GM18505 (cell line): ENCODE results near the gene RYK.

Experiments used
- ATAC-seq: cut with Tn5 transposase; IDR thresholded peaks from one replicate; pipeline ENCODE4 v1.9.1; 2021; ENCODE audit not compliant: unreplicated experiment
- POLR2A ChIP-seq: IDR thresholded peaks from 4 replicates; pipeline ENCODE4 v1.6.1; 2011; ENCODE audit warnings: borderline replicate concordance; ENCODE audit not compliant: insufficient read depth, insufficient read length; ENCODE audit errors: extremely low read depth

RYK gene

GRCh38 chr3:134250717-134251220, at the start of gene RYK:
TSS of gene RYK (minus strand) at chr3:134250859. CDS start at chr3:134250654, 205 bp downstream.
- peak; percentile 69 for TF ChIP-seq POLR2A
- peak; percentile 75 for ATAC-seq

DNA sequence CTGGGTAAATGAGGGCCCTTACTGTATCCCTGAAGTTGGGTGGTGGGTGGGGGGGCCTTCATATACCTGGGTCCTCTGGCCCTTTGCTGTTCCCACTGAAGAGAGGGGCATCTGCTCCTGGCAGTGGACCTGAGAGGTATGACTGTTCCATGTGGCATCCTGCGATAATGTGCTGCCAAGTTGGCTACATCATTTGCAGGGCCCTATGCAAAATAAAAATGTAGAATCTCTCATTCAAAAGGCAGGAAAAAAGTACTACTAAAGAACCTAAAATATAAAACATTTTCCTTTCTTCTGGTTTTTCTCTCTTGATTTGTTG, 49.2 kb upstream of the RYK start:
- no peak for ATAC-seq
- no peak for TF ChIP-seq POLR2A

DNA sequence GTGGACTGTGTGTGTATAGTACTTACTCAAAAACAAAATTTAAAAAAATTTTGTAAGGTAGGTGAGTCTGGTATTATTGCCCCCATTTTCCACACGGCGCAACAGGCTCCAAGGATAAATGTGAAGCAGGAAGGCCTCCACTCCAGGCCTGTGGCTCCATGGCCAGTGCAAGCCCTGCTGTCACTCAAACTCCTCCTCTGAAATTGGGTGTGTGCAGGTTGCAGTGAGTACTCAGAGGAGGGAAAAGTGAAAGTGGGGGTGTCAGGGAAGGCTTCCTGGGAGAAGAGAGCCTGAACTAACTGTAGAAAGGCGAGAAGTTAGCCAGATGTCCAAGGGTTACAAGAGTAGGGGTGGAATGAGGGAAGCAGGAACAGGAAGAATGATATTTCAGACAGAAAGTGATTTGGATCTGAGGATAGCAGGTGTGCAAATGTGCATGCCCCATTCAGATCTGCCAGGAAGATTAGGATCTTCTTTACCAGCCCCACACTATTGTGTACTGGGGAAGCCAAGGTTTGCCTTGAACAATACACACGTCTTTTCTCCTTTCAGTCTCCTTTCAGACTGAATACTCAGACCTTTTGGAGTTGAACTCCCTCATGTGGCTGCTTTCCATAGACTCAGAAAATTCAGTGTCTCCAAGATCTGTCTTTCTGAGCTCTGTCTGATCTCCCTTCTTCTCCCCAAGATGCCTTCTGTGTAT, 48.7 kb upstream of the RYK start:
- TF ChIP-seq POLR2A, result no peak
- no peak for ATAC-seq

GRCh38 chr3:134298249-134298648, 47.6 kb upstream of the RYK start:
- no peak for ATAC-seq
- TF ChIP-seq POLR2A, result no peak

DNA sequence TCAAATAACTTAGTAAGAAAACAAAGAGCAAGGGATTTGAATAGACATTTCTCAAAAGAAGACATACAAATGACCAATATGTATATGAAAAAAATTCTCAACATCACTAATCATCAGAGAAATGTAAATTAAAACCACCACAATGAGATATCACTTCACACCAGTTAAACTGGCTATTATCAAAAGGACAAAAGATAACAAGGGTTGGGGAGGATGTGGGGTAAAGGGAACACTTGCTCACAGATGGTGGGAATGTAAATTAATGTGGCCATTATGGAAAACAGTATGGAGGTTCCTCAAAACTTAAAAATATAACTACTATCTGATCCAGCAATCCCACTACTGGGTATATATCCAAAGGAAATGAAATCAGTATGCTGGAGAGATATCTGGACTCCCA, 46.0 kb upstream of the RYK start:
- ATAC-seq, result no peak
- TF ChIP-seq POLR2A, result no peak

DNA sequence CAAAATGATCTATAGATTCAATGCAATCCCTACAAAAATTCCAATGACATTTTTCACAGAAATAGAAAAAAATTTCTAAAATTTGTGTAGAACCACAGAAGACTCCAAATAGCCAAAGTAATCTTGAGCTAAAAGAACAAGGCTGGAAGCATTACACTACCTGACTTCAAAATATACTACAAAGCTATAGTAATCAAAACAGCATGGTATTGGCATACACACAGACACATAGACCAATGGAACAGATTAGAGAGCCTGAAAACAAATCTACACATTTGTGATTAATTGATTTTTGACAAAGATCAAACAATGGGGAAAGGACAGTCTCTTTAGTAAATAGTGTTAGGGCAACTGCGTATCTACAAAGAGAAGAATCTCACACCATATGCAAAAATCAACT, 45.3 kb upstream of the RYK start:
- TF ChIP-seq POLR2A, result no peak
- no peak for ATAC-seq

GRCh38 chr3:134294302-134295280, 43.9 kb upstream of the RYK start:
- peak; percentile 98 for ATAC-seq
- TF ChIP-seq POLR2A, result no peak

DNA sequence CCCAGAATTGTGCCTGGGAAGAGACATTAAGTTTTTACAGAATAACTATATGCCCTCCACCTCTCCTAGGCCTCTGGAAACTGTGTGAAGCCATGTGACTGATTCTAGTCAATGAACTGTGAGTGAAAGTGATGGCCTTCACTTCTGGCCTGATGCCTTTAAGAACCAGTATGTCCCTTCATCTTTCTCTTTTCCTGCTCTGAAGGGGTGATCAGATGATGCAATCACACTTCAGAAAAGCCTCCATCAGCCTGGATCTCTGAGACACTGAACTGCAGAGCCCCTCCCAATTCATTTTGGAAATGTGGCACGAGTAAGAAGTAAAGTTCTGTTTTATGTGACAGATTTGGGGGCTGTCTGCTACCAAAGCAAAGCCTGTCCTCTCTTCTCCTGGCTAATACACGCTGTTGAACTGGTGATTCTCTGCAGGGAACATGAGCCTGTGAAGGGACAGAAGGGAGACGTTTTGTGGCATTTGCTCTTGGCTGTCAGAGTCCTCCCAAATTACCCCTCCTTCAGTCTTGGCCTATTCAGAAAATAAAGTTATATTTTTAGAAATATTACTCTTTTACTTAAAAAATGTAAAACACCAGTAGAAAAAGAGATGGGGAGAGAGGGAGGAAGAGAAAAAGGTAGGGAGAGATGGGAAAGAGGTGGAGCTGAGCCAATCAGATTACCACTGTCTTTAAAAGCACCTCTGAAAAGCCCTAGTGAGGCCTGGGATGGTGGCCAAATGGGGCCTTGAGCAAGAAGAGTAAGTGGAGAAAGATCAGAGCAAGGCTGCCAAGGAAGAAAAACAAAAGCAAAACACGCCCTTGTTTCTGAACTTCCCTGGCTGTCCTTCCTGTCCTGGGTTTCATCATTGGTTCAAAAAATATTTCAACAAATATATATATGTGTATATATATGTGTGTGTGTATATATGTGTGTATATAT, 40.9 kb upstream of the RYK start:
- no peak for ATAC-seq
- no peak for TF ChIP-seq POLR2A

DNA sequence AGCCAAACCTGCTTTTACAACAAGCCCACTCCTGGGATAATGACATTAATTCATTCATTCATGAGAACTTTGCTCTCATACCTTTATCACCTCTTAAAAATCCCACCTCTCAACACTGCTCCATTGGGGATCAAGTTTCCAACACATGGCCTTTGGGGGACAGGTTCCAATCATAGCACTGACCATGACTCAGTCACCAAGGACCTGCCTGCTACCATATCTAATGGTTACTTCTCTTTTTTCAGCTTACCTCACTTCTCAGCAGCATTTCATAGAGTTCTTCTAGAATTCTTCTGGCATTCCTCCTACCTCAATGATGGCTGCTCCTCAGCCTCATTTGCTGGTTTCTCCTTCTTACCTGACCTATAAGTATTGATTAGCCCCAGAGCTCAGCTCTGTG, 36.9 kb upstream of the RYK start:
- no peak for ATAC-seq
- TF ChIP-seq POLR2A, result no peak

DNA sequence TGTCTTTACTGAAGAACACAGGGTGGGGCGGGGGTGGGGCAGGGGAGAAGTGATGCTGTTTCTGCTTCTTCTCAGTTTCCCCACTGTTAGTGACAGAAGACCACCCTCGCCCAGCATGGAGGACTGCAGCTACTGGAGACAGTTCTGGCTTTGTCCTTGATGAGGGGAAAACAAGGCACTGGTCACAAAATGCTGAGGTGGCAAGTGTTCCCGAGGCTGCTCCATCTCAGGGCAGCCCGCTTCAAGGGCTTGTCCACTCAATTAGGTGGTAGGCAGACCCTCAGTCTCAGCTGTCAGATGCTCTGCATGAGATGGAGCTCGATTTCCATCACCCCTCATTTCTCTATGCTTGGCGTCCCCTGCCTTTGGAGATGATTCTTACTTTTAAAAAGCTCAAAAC, 33.8 kb upstream of the RYK start:
- no peak for TF ChIP-seq POLR2A
- no peak for ATAC-seq

- no peak for TF ChIP-seq POLR2A
- no peak for ATAC-seq
These were observed 32.0 kb upstream of the RYK start for GRCh38 chr3:134282659-134283047.

GRCh38 chr3:134281912-134282658, 31.4 kb upstream of the RYK start:
- ATAC-seq, result no peak
- no peak for TF ChIP-seq POLR2A

DNA sequence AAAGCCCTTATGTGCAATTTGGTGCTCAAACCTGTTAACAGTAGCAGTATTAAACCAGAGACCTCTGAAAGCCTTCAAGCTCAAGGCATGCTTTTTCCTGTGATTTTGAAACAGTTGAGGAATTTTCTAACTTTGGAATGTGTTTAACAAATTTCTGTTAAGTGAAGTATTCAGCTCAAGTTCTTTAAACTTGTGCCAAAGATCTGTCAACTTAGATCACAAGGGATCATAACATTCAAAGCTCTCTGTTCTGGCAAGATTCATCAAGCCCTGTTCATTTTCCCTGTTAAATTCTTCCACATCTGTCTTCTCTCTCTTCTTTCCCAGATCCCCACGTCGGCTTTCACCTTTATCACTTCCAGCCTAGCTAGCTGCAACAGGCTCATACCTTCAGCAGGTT, 28.8 kb upstream of the RYK start:
- ATAC-seq, result no peak
- TF ChIP-seq POLR2A, result no peak

- ATAC-seq, result no peak
- no peak for TF ChIP-seq POLR2A
These were observed 26.5 kb upstream of the RYK start for GRCh38 chr3:134277066-134277660.
